Muscle of back (tissue), 11 donors: ENCODE measurements around the gene PHB1. TPM values are rescaled to one million over a fixed set of nuclear protein-coding genes. Genes with fewer than 3 reads are reported as not detected.
"Not testable (repeated sequence)": the region's sequence is repeated elsewhere in the genome, so short reads cannot be mapped to it uniquely, and the experiment has no call there.

Experiments
- DNase-seq, 3 donors: peaks; one replicate each; pipeline versions ENCODE4 v3.0.0 to v3.0.0-alpha.2; 2013
- polyA plus RNA-seq, 10 donors: library from polyadenylated mRNA; unstranded; fragments of 120-200 nt; gene quantifications; one replicate each; pipeline ENCODE4 v1.2.1, GENCODE V29; 2013; ENCODE audit not compliant: insufficient read length in 10 of 10

The PHB1 gene
- polyA plus RNA-seq, 10 donors: 128 to 172 (median 148) TPM

GRCh38 chr17:49441578-49441977, 26.9 kb upstream of the PHB1 start:
- no peak for DNase-seq

DNA sequence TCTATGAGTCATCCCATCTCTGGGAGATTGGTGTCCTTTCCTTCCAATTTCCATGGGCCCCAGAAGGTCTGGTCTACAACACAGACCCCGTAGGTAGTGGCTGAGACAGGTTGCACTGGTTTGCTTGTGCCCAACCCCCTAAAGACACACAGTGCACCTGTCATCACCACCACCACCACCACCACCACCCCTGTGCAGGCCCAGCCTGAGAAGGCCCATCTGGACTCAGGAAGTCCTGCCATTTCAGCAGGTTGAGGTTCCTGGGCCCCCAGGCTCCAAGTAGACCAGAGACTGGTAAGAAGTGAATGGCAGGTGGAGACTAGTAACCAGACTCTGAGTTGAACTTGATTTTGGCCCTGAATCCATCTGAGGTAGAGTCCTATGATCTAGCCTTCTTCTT, 25.9 kb upstream of the PHB1 start:
- no peak for DNase-seq

DNA sequence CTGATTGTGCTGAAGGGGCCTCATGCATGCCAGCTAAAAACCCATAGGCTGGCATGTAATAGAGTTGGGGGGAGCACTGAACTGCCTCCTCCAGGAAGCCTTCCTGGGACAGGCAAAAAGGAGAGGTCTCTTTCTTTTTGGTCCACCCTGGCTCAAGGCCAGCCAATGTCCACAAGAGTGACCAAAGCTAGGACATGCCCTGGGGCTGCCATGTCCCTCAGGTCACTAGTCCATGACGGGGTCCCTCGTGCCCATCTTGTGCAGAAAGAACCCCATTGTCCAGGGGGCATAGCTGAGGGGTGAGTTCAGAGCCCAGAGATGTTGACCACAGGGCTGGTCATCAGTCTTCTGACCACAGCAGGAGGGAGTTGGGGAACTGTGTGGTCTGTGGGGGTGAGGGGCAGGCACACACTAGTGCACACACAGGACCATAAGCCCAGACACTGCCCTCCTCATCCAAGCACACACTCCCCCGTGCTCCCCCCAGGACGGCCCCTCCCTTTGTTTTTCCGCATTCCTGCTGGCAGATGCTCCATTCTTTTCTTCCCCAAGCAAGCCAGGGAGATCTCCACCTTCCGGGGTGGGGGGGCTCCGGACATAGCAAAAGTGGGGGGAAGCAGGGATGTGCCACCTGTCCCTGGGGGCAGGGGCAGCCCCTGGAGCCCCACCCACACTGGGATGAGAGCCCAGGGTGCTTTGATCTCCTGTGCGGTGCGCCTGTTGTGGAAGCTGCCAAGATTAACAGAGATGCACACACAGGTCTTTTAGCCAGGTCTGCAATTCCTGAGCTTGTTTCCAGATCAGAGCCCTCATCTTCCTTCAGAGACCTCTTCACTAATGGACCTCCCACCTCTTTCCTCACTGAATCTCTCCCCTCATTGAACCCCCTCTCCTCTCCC, 25.2 kb upstream of the PHB1 start:
- no peak for DNase-seq

- DNase-seq: no peak
These were observed 24.6 kb upstream of the PHB1 start for GRCh38 chr17:49439305-49439672.

- DNase-seq: peak in 1 of 3 donors; percentile 66
These were observed 24.0 kb upstream of the PHB1 start for GRCh38 chr17:49438436-49439278.

DNA sequence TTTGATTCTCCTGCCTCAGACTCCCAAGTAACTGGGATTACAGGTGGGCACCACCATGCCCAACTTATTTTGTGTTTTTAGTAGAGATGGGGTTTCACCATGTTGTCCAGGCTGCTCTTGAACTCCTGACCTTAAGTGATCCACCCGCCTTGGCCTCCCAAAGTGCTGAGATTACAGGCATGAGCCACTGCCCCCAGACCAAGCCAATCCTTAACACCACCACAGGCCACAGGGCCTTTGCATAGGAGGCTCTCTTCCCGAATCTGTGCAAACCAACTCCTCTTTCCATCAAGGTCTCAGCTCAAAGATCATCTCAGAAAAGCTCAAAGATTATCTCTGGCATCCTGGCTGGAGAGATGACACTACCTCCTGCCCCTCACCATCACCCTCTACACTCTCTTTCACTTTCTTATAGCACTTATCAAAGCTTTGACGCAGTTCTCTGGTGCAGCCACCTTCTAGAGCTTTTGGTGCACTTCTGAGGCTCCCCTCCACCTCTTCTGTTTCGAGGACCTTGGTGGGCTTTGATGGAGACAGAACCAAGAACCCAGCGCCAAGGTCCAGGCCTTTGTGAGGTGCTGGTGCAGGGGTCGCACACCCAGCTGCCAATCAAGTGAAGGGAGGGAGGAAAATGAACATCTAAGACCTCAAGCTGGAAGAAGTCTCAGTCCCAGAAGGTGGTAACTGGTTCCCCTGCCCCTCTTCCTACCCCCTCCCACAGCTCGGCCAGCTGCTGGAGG, 23.2 kb upstream of the PHB1 start:
- no peak for DNase-seq

DNA sequence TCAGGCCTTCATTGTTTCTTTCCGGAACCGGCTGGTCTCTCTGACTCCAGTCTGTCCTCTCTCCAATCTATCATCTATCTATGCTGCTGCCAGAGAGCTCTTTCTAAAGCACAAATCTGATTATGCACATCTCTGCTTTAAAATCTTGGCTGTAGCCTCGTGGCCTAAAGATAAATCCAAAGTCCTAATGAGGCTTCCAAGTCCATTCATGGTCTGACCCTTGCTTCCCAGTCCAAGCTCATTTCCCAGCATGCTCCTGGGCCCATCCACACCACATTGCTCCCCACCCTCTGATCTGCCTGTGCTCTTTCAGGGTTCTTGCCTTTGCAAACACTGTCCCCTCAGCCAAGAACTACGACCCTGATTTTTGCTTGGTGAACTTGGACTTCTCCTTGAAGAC, 21.5 kb upstream of the PHB1 start:
- no peak for DNase-seq

DNA sequence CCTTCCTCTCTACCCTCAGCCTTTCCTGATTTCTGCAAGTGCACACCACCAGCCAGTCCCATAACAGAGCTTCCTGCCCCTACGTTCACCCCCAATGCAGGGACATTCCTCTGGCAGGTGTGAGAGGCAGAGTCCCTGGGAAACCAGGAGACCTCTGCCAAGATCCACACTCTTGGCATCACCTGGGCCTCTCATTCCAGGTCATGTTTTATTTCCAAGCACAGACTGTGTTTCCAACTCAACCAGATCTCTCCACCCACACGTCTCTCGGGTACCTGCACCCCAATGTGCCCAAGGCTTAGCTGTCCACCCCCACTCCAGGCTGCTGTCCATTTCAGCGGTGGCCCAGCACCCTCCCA, 21.0 kb upstream of the PHB1 start:
- no peak for DNase-seq

DNA sequence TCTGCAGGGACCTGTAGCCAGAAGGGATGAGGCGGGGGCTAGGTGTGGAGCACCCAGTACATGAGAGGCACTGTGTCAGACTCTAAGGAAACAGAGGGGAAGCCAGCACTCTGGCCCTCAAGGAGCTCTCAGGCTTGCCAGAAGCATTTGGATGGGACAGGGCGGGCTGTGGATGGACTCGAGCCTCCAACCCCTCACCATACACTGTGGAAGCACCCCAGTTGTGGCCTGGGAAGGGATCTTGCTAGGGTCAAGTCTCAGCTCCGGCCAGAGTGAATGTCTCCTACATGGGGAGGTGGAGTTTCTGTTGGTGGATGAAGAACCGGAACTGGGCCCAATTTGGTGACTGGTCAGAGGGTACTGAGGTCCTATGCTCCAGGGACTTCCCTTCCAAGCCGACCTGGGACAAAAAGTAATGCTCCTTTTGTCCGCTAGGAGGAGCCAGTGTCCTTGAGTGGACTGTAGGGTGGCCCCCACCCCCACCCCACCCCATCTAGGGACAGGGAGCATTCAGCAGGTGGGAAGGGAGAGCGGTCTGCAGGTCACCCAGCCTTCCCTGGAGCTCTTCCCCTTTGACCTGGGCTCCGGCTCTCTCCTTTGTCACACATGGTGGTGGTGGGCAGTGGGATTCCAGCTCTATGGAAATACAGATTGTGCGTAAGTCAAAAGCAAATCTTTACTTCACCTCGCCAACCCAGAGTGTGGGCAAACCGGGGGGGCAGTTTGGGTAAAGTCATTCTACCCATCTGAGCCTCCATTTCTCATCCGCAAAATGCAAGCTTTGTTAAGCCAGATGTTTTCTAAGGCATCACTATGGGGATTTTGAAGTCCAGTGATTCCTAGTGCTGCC, 20.4 kb upstream of the PHB1 start:
- DNase-seq: peak in 1 of 3 donors; percentile 55

GRCh38 chr17:49433000-49433694, 18.5 kb upstream of the PHB1 start:
- DNase-seq: no peak

GRCh38 chr17:49431743-49432142, 17.1 kb upstream of the PHB1 start:
- DNase-seq: no peak

- DNase-seq: no peak
These were observed 10.3 kb upstream of the PHB1 start for GRCh38 chr17:49425004-49425286.

DNA sequence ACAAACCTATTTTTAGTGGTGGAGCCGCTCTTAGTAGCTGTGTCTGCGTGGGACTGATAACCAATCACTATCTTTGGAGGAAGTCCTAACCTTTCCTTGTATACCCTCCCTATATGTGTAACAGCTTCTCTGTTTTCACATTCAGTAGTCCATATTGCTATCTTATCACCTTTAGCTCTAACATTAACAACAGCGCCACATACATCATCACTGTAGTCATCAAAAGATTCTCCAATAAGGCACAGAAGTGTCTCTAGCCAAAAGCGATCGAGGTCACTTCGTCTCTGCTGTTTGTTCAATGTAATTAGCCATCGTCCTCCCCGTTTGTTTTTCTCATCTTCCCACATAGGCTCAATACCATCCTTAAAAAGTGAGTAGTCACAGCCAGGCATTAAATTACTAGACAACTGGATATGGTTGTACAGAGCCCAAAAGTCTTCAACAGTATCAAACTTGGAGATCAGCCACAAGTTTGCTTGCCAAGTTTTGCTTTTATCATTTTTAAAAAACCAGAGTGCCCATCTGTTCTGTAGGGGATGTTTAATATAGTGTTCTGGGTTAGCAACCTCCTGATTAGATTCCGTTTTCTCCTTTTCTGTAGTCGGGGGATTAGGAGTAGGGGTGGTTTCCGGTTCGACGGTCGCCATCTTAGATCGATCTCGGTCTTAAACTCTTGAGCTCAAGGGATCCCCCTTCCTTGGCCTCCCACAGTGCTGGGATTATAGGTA, 9.8 kb upstream of the PHB1 start:
- not testable (repeated sequence) for DNase-seq

DNA sequence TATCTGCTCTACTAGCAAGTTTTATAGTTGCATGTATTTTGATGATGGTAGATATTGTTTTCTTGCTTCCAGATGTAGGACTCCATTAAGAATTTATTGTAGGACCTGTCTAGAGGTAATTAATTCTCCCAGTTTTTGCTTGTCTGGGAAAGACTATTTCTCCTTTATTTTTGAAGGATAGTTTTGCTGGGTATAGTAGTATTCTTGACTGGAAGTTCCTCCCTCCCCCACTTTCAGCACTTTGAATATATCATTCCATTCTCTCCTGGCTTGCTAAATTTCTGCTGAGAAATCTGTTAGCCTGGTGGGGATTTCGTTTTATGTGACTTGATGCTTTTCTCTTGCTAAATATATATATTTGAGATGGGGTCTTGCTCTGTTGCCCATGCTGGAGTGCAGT, 8.0 kb upstream of the PHB1 start:
- DNase-seq: no peak

- not testable (repeated sequence) for DNase-seq
These were observed 5.1 kb upstream of the PHB1 start for GRCh38 chr17:49419761-49420160.

DNA sequence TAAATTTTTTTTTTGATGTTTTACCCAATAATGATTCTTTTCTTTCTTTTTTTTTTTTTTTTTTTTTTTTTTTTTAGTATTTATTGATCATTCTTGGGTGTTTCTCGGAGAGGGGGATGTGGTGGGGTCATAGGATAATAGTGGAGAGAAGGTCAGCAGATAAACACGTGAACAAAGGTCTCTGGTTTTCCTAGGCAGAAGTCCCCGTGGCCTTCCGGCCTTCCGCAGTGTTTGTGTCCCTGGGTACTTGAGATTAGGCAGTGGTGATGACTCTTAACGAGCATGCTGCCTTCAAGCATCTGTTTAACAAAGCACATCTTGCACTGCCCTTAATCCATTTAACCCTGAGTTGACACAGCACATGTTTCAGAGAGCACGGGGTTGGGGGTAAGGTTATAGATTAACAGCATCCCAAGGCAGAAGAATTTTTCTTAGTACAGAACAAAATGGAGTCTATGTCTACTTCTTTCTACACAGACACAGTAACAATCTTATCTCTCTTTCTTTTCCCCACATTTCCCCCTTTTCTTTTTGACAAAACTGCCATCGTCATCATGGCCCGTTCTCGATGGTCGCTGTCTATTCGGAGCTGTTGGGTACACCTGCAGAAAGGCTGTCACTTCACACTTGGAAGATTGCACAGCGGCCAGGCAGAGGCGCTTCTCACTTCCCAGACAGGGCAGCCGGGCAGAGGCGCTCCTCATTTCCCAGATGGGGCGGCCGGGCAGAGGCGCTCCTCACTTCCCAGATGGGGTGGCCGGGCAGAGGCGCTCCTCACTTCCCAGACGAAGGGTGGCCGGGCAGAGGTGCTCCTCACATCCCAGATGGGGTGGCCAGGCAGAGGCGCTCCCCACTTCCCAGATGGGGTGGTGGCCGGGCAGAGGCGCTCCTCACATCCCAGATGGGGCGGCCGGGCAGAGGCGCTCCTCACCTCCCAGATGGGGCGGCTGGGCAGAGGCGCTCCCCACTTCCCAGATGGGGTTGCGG, 4.4 kb upstream of the PHB1 start:
- DNase-seq: not testable (repeated sequence)

- DNase-seq: no peak
These were observed 436 bp downstream of the PHB1 start for GRCh38 chr17:49414271-49414621.

DNA sequence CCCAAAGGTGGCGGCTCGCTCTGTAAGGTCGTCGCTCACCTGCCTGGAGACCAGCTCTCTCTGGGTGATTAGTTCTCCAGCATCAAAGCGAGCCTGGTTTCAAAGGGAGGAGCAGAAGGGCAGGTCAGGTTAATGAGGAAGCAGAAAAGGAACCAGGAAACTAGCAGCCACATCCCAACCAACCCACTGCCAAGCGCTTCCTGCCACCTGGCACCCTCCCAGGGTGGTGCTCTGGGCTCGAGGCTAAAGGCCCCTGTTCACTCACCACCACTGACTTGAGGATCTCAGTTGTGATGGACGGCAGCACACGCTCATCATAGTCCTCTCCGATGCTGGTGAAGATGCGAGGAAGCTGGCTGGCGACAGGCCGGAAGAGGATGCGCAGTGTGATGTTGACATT, 5.6 kb downstream of the PHB1 start:
- DNase-seq: no peak

DNA sequence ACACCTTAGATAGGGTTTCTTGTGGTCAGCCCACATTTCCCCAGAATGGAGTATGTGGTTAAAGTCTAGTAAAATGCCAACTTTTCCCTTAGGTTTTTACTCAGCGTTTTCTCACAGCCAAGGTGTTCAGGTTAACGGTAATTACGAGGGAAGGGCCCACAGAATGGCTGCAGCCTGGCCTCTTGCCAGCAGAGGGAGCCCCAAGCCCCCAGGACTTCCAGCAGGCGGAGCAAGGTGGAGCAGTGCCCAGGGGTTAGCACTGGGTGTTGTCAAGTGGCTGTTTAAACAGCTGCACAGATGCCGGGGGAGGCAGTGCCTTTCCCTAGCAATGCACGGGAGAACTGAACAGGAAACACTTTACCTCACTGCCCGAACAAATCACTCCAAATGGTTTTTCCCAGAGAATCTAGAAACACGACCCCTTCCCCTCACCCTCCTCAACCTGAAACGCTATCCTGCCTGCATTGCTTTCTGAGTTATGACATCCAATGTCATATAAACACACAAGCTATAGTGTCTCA, 6.6 kb downstream of the PHB1 start:
- peak; percentile 41 to 82 (median 71) for DNase-seq
